Mesothelial cell of epicardium (in vitro differentiated cells): Measurements from ENCODE around the gene TMEM181. TPM values are rescaled to one million over a fixed set of nuclear protein-coding genes. Genes with fewer than 3 reads are reported as not detected.
"Not testable (repeated sequence)": the region's sequence is repeated elsewhere in the genome, so short reads cannot be mapped to it uniquely, and the experiment has no call there.

Experiments used
- DNase-seq, 2 experiments: peaks; one replicate each; pipeline ENCODE4 v3.0.0; 2021; ENCODE audit warnings: low spot score in 2 of 2; ENCODE audit not compliant: unreplicated experiment in 2 of 2
- H3K27ac Mint-ChIP-seq: 2 replicates; pipeline ENCODE4 v1.8.0; 2021; ENCODE audit warnings: mixed read lengths
- H3K27me3 Mint-ChIP-seq: 2 replicates; pipeline ENCODE4 v1.8.0; 2021; ENCODE audit warnings: low read depth, mixed read lengths
- H3K36me3 Mint-ChIP-seq: 2 replicates; pipeline ENCODE4 v1.8.0; 2021; ENCODE audit warnings: mixed read lengths
- H3K4me1 Mint-ChIP-seq: 2 replicates; pipeline ENCODE4 v1.8.0; 2021; ENCODE audit warnings: mixed read lengths
- H3K4me3 Mint-ChIP-seq: 2 replicates; pipeline ENCODE4 v1.8.0; 2021; ENCODE audit warnings: mild to moderate bottlenecking, moderate library complexity, mixed read lengths
- H3K9me3 Mint-ChIP-seq: 2 replicates; pipeline ENCODE4 v1.8.0; 2021; ENCODE audit warnings: mixed read lengths
- CTCF ChIP-seq: fragments of 200-600 bp; sonication (generic); IDR thresholded peaks from one replicate; pipeline ENCODE4 v1.5.0; 2021; ENCODE audit warnings: antibody characterized with exemption; ENCODE audit not compliant: unreplicated experiment
- total RNA-seq: library from RNA; stranded (reverse); gene quantifications from 3 replicates; pipeline ENCODE4 v1.2.1, GENCODE V29; 2021

TMEM181 gene
- total RNA-seq, 1 donor from 2014 or later = 23.8 TPM

DNA sequence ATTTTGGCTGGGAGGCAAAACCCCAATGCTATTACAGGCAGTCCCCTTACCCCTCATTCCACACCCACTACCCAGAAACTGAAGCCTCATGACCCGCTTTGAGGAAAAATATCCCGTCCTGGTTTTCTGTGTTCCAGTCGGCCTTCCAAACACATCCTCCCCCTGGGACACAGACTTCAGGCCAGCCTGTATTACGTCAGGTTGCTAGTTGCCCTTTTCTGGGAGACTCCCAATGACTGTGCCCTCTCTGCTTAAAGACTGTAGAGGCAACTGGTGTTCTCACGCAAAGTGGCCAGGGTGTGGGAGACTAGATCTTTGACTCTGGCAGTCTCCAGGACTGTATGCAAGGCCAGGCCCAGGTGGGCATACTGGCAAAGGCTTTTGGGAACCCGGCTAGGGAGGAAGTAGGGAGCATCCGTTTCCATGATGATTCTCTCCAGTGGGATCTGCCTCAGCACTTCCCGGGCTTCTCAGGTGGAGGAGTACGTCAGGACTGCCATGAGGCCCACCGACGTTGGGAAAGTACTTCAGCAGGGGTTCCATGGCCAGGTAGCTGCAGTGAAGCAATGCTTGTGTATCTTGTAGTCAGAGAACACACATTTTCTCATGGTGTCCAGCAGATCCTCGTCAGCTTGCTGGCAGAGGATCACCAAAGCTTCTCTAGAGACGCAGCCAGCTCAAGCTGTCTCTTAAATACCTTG is 49.7 kb downstream of the TMEM181 start:
- Mint-ChIP-seq H3K27ac (no peak overlapping the region), H3K4me3 (no peak overlapping the region), H3K4me1 (peaks cover 26% of the 10 kb centered on the region), H3K27me3 (no peaks in the 10 kb centered on the region), H3K36me3 (peaks cover 14% of the 10 kb centered on the region), H3K9me3 (no peaks in the 10 kb centered on the region)
- no peak for DNase-seq
- TF ChIP-seq CTCF = no peak

DNA sequence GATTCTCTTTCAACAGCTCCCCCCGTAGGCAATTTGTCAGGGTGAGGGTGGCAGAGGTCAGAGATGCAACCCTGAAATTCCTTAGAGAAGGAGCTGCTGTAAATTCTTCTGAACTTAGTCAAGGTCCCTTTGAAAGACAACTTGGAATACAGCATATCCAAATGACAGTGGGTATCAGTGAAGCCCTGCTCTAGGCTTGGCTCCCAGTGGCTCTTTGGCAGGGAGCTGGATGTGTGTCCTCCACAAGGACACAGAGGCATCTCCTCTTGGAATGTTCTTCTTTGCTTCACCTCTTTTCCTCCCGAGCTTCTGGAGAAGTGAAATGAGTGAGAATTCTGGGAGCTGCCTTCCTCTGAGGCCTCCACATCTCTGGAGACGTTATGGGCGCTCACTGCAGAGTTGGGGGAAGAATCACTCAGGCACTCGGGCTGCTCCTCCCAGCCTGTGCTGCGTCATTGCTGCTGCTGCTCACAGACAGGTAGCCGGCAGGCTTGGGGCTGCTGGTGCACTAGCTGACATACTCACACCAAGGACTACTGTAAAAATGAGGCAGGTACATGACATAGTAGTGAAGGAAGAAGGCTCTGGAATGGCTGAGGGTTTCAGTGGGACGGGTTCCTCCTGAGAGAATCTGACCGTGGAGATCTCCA is 50.6 kb downstream of the TMEM181 start:
- no peaks in the 10 kb centered on the region for H3K27me3 Mint-ChIP-seq
- H3K4me3 Mint-ChIP-seq = no peak overlapping the region
- DNase-seq = no peak
- peaks cover 20% of the 10 kb centered on the region for H3K36me3 Mint-ChIP-seq
- H3K4me1 Mint-ChIP-seq = peaks cover 26% of the 10 kb centered on the region
- H3K27ac Mint-ChIP-seq = peak overlapping the region; percentile 71
- TF ChIP-seq CTCF = no peak
- H3K9me3 Mint-ChIP-seq = no peaks in the 10 kb centered on the region

DNA sequence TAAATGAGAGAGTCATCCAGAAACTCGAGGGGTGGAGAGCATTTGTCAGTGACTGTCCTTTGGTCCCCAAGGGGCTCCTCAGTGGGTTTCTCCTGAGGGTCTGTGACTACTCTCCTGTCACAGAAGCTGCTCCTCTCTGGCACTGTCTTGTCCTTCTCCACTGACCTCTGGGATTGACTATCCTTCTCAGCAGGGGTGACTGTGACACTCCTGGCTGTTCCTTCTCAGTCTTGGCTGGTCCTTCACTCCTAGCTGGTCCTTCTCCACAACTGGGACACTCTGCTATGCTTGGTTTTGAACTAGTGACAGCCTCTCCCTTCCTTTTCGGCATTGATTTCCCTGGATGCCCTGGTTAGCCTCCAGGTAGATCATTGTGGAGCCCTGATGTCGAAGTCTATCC is 51.1 kb downstream of the TMEM181 start:
- no peaks in the 10 kb centered on the region for H3K27me3 Mint-ChIP-seq
- TF ChIP-seq CTCF = no peak
- no peaks in the 10 kb centered on the region for H3K9me3 Mint-ChIP-seq
- peaks cover 22% of the 10 kb centered on the region for H3K36me3 Mint-ChIP-seq
- no peak for DNase-seq
- peak overlapping the region; percentile 97 for H3K27ac Mint-ChIP-seq
- peak overlapping the region; percentile 59 for H3K4me3 Mint-ChIP-seq
- peaks cover 26% of the 10 kb centered on the region for H3K4me1 Mint-ChIP-seq

DNA sequence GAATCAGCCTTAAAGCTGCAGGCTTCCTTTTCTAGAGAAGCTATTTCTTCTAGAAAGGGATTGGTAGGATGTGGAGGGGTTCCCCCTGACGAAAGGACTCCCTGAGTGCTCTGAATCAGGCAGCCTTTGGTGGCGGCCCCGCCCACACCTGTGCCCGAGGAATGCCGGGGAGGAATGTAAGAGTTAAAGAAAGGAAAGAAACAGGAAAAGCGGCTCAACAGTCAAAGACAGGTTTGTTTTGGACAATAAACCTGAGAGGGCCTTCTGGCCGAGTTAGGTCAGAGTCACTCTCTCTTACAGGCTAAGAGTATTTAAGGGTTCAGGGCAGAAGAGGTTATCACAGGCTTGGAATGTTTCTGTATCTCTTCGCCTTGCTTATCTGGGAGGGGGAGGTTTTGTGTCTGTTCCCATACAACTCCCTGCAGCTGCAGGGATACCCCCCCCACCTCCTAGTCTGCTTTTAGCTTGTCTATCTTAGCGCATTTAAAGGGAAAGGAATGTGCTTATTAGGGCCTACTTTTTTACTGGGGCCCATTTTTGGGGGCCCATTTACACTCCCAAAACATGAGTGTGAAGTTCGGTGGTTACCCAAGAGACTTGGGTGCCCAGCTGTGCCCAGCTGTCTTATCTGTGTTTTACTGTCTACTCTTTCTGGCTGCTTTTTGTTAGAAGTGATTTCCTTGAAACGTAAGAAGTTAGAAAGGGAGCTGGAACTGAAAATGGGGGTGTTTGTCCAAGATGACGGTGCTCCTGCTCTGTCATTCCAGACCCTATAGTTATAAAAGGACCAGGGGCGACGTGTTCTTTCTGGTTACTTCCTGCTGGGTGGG is 51.9 kb downstream of the TMEM181 start:
- Mint-ChIP-seq H3K27me3 (no peaks in the 10 kb centered on the region), H3K4me3 (peak overlapping the region; percentile 59), H3K9me3 (no peaks in the 10 kb centered on the region), H3K36me3 (peaks cover 29% of the 10 kb centered on the region), H3K27ac (peak overlapping the region; percentile 97), H3K4me1 (peaks cover 26% of the 10 kb centered on the region)
- DNase-seq = peak in 1 of 2 experiments; percentile 65
- TF ChIP-seq CTCF = no peak

DNA sequence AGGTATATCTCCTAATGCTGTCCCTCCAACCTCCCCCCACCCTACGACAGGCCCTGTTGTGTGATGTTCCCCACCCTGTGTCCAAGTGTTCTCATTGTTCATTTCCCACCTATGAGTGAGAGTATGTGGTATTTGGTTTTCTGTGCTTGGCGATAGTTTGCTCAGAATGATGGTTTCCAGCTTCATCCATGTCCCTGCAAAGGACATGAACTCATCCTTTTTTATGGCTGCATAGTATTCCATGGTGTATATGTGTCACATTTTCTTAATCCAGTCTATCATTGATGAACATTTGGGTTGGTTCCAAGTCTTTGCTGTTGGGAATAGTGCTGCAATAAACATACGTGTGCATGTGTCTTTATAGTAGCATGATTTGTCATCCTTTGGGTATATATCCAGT is 54.7 kb downstream of the TMEM181 start:
- H3K4me3 Mint-ChIP-seq, H3K27me3 Mint-ChIP-seq, DNase-seq, H3K27ac Mint-ChIP-seq, H3K9me3 Mint-ChIP-seq: not testable (repeated sequence)
- peaks cover 53% of the 10 kb centered on the region for H3K36me3 Mint-ChIP-seq
- H3K4me1 Mint-ChIP-seq = peaks cover 26% of the 10 kb centered on the region

GRCh38 chr6:158618289-158618688 is 58.4 kb downstream of the TMEM181 start:
- H3K27me3 Mint-ChIP-seq, H3K27ac Mint-ChIP-seq, DNase-seq, H3K4me1 Mint-ChIP-seq, H3K4me3 Mint-ChIP-seq: not testable (repeated sequence)
- H3K36me3 Mint-ChIP-seq = peaks cover 70% of the 10 kb centered on the region
- H3K9me3 Mint-ChIP-seq = peaks cover 10% of the 10 kb centered on the region
